ENCODE data around the gene SLC9A4. TPM values are rescaled to one million over a fixed set of nuclear protein-coding genes. Genes with fewer than 3 reads are reported as not detected.

Gene SLC9A4
- total RNA-seq, 4 donors from 2014 or later, result 0.24 to 1.3 (median 0.36) TPM; not detected in 1

DNA sequence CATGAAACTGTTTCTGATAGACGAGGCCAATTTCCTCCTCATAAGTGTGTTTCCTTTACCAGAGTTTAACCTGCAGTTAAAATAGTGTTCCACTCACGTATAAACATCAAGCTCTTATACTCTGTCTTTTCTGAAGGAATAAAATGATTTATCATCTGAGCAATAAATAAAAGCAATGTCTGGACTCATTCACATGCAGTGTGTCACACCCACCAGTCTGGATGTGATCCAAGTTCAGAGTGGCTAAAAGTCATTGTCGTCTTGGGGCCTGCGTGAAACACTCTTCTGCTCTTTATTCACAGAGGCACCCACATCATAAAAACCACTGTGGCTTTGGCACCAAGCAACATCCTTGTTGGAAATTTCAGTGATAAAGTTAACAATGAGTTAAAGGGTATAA lies 19.5 kb upstream of the SLC9A4 start:
- 36% methylated on average over 4 of the region's 4 CpGs for WGBS
- Histone ChIP-seq H3K27me3 (no peaks in the 10 kb centered on the region), H3K4me3 (no peak overlapping the region), H3K27ac (no peak overlapping the region), H3K36me3 (no peaks in the 10 kb centered on the region), H3K4me1 (no peaks in the 10 kb centered on the region), H3K9me3 (no peaks in the 10 kb centered on the region)
- no peak for DNase-seq (ENCODE audit: low spot score in 2 of 2)
- TF ChIP-seq POLR2A (IDR thresholded peaks at IDR 0.05) (no peak), EP300 (IDR thresholded peaks at IDR 0.05) (no peak), POLR2AphosphoS5 (IDR thresholded peaks at IDR 0.05) (no peak)
- TF ChIP-seq, protein P1, sequence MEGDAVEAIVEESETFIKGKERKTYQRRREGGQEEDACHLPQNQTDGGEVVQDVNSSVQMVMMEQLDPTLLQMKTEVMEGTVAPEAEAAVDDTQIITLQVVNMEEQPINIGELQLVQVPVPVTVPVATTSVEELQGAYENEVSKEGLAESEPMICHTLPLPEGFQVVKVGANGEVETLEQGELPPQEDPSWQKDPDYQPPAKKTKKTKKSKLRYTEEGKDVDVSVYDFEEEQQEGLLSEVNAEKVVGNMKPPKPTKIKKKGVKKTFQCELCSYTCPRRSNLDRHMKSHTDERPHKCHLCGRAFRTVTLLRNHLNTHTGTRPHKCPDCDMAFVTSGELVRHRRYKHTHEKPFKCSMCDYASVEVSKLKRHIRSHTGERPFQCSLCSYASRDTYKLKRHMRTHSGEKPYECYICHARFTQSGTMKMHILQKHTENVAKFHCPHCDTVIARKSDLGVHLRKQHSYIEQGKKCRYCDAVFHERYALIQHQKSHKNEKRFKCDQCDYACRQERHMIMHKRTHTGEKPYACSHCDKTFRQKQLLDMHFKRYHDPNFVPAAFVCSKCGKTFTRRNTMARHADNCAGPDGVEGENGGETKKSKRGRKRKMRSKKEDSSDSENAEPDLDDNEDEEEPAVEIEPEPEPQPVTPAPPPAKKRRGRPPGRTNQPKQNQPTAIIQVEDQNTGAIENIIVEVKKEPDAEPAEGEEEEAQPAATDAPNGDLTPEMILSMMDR (IDR thresholded peaks at IDR 0.05), result no peak

DNA sequence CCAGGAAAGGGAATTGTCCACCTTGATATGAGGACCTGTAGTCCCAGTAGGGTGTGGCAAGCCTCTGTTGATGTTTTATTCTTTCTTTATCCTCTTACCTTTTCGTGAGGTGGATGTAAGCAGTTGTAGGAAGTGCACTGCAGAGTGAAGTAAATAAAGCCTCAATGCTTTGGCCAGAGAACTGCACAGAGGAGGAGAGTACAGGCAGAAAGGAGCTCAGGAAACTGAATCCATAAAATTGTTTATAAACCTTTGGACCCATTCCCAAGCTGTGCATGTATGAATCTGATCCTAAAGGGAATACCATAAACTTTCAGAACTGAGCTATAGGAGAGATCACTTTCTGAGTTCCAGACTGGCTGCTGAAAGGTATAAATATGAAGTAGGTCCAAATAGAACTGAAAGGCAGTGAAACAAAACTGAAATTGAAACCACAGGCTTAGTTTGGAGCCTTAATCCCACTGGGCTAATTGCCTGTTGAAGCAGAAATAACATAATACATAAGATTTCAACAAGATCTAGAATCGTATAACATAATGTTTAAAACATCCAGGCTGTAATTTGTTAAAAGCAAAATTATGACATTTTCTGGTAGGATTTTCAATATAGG lies 17.9 kb upstream of the SLC9A4 start:
- Histone ChIP-seq H3K36me3 (no peaks in the 10 kb centered on the region), H3K27ac (no peak overlapping the region), H3K9me3 (no peaks in the 10 kb centered on the region), H3K4me3 (no peak overlapping the region), H3K4me1 (no peaks in the 10 kb centered on the region), H3K27me3 (no peaks in the 10 kb centered on the region)
- no peak for TF ChIP-seq EP300 (IDR thresholded peaks at IDR 0.05)
- TF ChIP-seq POLR2A (IDR thresholded peaks at IDR 0.05), result no peak
- no peak for TF ChIP-seq POLR2AphosphoS5 (IDR thresholded peaks at IDR 0.05)
- TF ChIP-seq, protein P1 (IDR thresholded peaks at IDR 0.05), result no peak
- no peak for DNase-seq (ENCODE audit: low spot score in 2 of 2)
- 78% methylated on average over 2 of the region's 2 CpGs for WGBS

DNA sequence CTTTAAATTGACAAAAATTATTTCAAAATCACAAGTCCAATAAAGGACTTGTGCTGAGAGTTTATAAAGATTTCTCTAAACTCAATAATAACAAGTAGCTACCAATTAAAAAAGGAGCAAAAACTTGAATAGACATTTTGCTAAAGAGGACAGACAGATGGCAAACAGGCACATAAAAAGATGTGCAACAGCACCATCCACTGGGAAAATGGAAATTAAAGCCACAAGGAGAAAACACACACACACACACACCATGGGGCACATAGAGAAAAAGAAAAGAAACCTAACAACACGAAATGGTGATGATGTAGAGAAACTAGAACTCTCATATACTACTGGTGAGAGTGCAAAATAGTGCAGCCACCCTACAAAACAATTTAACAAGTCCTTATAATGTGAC lies 12.6 kb upstream of the SLC9A4 start:
- H3K36me3 ChIP-seq, result no peaks in the 10 kb centered on the region
- DNase-seq (ENCODE audit: low spot score in 2 of 2), result no peak
- no peaks in the 10 kb centered on the region for H3K27me3 ChIP-seq
- H3K4me3 ChIP-seq, result no peak overlapping the region
- no peaks in the 10 kb centered on the region for H3K4me1 ChIP-seq
- WGBS, result 90% methylated on average over 1 of the region's 1 CpG
- H3K27ac ChIP-seq, result no peak overlapping the region
- TF ChIP-seq EP300 (IDR thresholded peaks at IDR 0.05) (no peak), POLR2A (IDR thresholded peaks at IDR 0.05) (no peak), POLR2AphosphoS5 (IDR thresholded peaks at IDR 0.05) (no peak)
- TF ChIP-seq, protein P1 (IDR thresholded peaks at IDR 0.05), result no peak
- H3K9me3 ChIP-seq, result no peaks in the 10 kb centered on the region

DNA sequence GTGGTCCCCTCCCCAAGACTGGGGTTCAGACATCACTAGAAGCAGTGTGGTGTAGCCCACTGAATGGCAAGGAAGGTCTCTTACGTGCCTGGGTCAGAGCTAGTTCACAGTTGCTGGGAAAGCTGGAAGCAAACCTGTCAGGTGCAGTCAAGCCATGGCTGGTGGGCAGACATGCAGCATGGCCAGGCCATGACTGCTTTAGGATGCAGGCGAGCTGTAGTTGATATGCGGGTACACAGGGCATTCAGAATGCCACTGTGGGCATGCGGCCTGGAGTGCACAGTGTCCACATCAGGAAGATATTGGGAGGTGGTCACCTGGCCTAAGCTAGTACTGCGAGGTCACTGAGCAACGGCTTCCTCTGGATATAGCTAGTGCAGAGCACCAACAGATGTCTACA lies 11.8 kb upstream of the SLC9A4 start:
- WGBS, result 75% methylated on average over 6 of the region's 6 CpGs
- DNase-seq (ENCODE audit: low spot score in 2 of 2), result no peak
- no peak overlapping the region for H3K27ac ChIP-seq

DNA sequence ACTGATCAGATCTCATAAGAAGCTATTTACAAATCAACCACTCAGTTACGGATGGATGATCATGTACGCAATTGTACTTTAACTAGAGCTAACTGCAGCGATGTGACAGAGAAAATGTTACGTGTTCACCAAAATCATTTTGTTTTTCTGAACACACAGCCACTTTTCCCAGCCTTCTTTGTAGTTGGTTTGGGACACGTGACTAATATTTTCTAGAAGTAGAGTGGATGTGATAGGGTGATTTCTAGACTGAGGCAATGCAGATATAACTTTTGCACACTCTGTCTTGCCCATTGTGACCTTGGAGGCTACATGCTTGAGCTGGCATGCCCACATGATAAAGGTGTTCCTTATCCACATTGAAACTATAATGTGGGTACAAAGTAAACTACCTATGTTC lies 9.9 kb upstream of the SLC9A4 start:
- Histone ChIP-seq H3K4me3 (no peak overlapping the region), H3K27me3 (no peaks in the 10 kb centered on the region), H3K4me1 (no peaks in the 10 kb centered on the region), H3K27ac (no peak overlapping the region), H3K36me3 (no peaks in the 10 kb centered on the region), H3K9me3 (no peaks in the 10 kb centered on the region)
- no peak for DNase-seq (ENCODE audit: low spot score in 2 of 2)
- no peak for TF ChIP-seq EP300 (IDR thresholded peaks at IDR 0.05)
- TF ChIP-seq POLR2A (IDR thresholded peaks at IDR 0.05), result no peak
- TF ChIP-seq, protein P1 (IDR thresholded peaks at IDR 0.05), result no peak
- TF ChIP-seq POLR2AphosphoS5 (IDR thresholded peaks at IDR 0.05), result no peak
- WGBS, result 88% methylated on average over 5 of the region's 5 CpGs

More for the DNA sequence above, 11.8 kb upstream of the SLC9A4 start:
- no peaks in the 10 kb centered on the region for H3K27me3 ChIP-seq
- no peaks in the 10 kb centered on the region for H3K36me3 ChIP-seq
- H3K4me3 ChIP-seq, result no peak overlapping the region
- H3K9me3 ChIP-seq, result no peaks in the 10 kb centered on the region
- TF ChIP-seq EP300 (IDR thresholded peaks at IDR 0.05), result no peak
- TF ChIP-seq, protein P1 (IDR thresholded peaks at IDR 0.05), result no peak
- no peaks in the 10 kb centered on the region for H3K4me1 ChIP-seq
